Breast epithelium (tissue), 4 donors: ENCODE data around the gene MAN1A2. TPM values are rescaled to one million over a fixed set of nuclear protein-coding genes. Genes with fewer than 3 reads are reported as not detected.

Source experiments
- DNase-seq, 2 donors: peaks; one replicate each; pipeline ENCODE4 v3.0.0-alpha.2; 2019; ENCODE audit warnings: low spot score in 2 of 2
- H3K27ac ChIP-seq, 2 donors: fragments of 200-600 bp; sonication (generic) in 1 of 2; one replicate each; pipeline ENCODE4 v1.5.1; 2016 to 2019; ENCODE audit warnings: mild to moderate bottlenecking in 1 of 2
- H3K27me3 ChIP-seq, 2 donors: fragments of 200-600 bp; sonication (generic) in 1 of 2; one replicate each; pipeline versions ENCODE4 v1.5.1 to v1.6.0; 2017 to 2019; ENCODE audit warnings: control low read depth in 1 of 2, mild to moderate bottlenecking in 1 of 2
- H3K36me3 ChIP-seq: fragments of 200-600 bp; one replicate; pipeline ENCODE4 v1.5.1; 2019
- H3K4me1 ChIP-seq, 2 donors: fragments of 200-600 bp; sonication (generic); one replicate each; pipeline ENCODE4 v1.5.1; 2016 to 2019; ENCODE audit warnings: control low read depth in 1 of 2
- H3K4me3 ChIP-seq, 3 donors: fragments of 200-600 bp; sonication (generic); 1 replicate in 2 of 3; 2 replicates in 1 of 3; pipeline ENCODE4 v1.5.1; 2016 to 2019; ENCODE audit warnings: mild to moderate bottlenecking in 3 of 3, moderate library complexity in 2 of 3
- H3K9me3 ChIP-seq, 2 donors: fragments of 200-600 bp; sonication (generic) in 1 of 2; one replicate each; pipeline ENCODE4 v1.5.1; 2016 to 2019; ENCODE audit warnings: control low read depth in 1 of 2
- CTCF ChIP-seq, 3 donors: fragments of 450-650 bp; IDR thresholded peaks; one replicate each; pipeline ENCODE4 v1.5.1; 2016 to 2017; ENCODE audit warnings: antibody characterized with exemption in 3 of 3, mild to moderate bottlenecking in 3 of 3, moderate library complexity in 3 of 3
- POLR2A ChIP-seq: fragments of 450-650 bp; IDR thresholded peaks from one replicate; pipeline ENCODE4 v1.6.1; 2016; ENCODE audit warnings: antibody characterized with exemption, mild to moderate bottlenecking, moderate library complexity
- POLR2AphosphoS5 ChIP-seq, 3 donors: sonication (generic); formaldehyde crosslinking; IDR thresholded peaks; one replicate each; pipeline ENCODE4 v1.6.1; 2017; ENCODE audit warnings: antibody characterized with exemption in 3 of 3
- intact Hi-C: fragments of 100-400 bp; cut with DNase I; formaldehyde crosslinking; loops from one replicate; pipeline ENCODE4 v1.15.1; 2023; ENCODE audit warnings: low total_unique reads
- total RNA-seq, 3 donors: library from RNA; depleted of rRNA; stranded (reverse); fragments of >200 nt; gene quantifications; one replicate each; pipeline ENCODE4 v1.1.0, GENCODE V29; 2016

Gene MAN1A2
- total RNA-seq, 3 donors from 2014 or later, result 40.2 to 52.8 (median 43.3) TPM

GRCh38 chr1:117368116-117369108 is 1.2 kb downstream of the MAN1A2 start:
- peak overlapping the region; percentile 98 for H3K27ac ChIP-seq
- DNase-seq, result no peak
- TF ChIP-seq CTCF (IDR thresholded peaks at IDR 0.05) (no peak), POLR2A (no peak), POLR2AphosphoS5 (IDR thresholded peaks at IDR 0.05) (no peak)
- intact Hi-C loops, result no loop called here
- no peaks in the 10 kb centered on the region for H3K9me3 ChIP-seq
- H3K4me3 ChIP-seq, result peak overlapping the region; percentile 84 to 92 (median 87)
- no peaks in the 10 kb centered on the region for H3K27me3 ChIP-seq
- H3K4me1 ChIP-seq, result peaks cover 0 to 4% of the 10 kb centered on the region in 2 donors
- H3K36me3 ChIP-seq, result no peaks in the 10 kb centered on the region

- intact Hi-C loops, result no loop called here
- no peaks in the 10 kb centered on the region for H3K9me3 ChIP-seq
- H3K27me3 ChIP-seq, result no peaks in the 10 kb centered on the region
- peaks cover 0 to 4% of the 10 kb centered on the region in 2 donors for H3K4me1 ChIP-seq
- no peak overlapping the region for H3K27ac ChIP-seq
- no peak for DNase-seq
- H3K4me3 ChIP-seq, result peak overlapping the region in 2 of 3 donors; percentile 24 to 92
- no peaks in the 10 kb centered on the region for H3K36me3 ChIP-seq
- TF ChIP-seq CTCF (IDR thresholded peaks at IDR 0.05) (no peak), POLR2A (no peak), POLR2AphosphoS5 (IDR thresholded peaks at IDR 0.05) (no peak)
Measured at GRCh38 chr1:117370071-117370470, 2.8 kb downstream of the MAN1A2 start.

GRCh38 chr1:117370509-117370908 is 3.3 kb downstream of the MAN1A2 start:
- peaks cover 0 to 4% of the 10 kb centered on the region in 2 donors for H3K4me1 ChIP-seq
- no peaks in the 10 kb centered on the region for H3K9me3 ChIP-seq
- no peak for DNase-seq
- no peak overlapping the region for H3K27ac ChIP-seq
- no peaks in the 10 kb centered on the region for H3K36me3 ChIP-seq
- intact Hi-C loops, result no loop called here
- H3K27me3 ChIP-seq, result no peaks in the 10 kb centered on the region
- TF ChIP-seq CTCF (IDR thresholded peaks at IDR 0.05), result no peak
- TF ChIP-seq POLR2AphosphoS5 (IDR thresholded peaks at IDR 0.05), result no peak
- no peak for TF ChIP-seq POLR2A
- H3K4me3 ChIP-seq, result peak overlapping the region in 2 of 3 donors; percentile 24 to 92

- Histone ChIP-seq H3K36me3 (no peaks in the 10 kb centered on the region), H3K4me3 (peak overlapping the region in 1 of 3 donors; percentile 5), H3K27me3 (no peaks in the 10 kb centered on the region), H3K4me1 (no peaks in the 10 kb centered on the region), H3K9me3 (no peaks in the 10 kb centered on the region), H3K27ac (no peak overlapping the region)
- TF ChIP-seq CTCF (IDR thresholded peaks at IDR 0.05), result no peak
- TF ChIP-seq POLR2A, result no peak
- no peak for TF ChIP-seq POLR2AphosphoS5 (IDR thresholded peaks at IDR 0.05)
- DNase-seq, result no peak
- intact Hi-C loops, result no loop called here
Measured at GRCh38 chr1:117371441-117372151, 4.3 kb downstream of the MAN1A2 start.
